GF-D8 (cell line): ENCODE data around the gene FREM1.

Experiments used
- DNase-seq: peaks from one replicate; lab custom pipeline; 2025; lab: John Stamatoyannopoulos, UW

The FREM1 gene

GRCh38 chr9:14814249-14814628, 96.0 kb downstream of the FREM1 start:
- no peak for DNase-seq

GRCh38 chr9:14813336-14814248, 96.6 kb downstream of the FREM1 start:
- DNase-seq: no peak

GRCh38 chr9:14812806-14813205, 97.4 kb downstream of the FREM1 start:
- no peak for DNase-seq

GRCh38 chr9:14811844-14812243, 98.4 kb downstream of the FREM1 start:
- no peak for DNase-seq

GRCh38 chr9:14806941-14807520, 103.2 kb downstream of the FREM1 start:
- DNase-seq: no peak

GRCh38 chr9:14799030-14799429, 111.2 kb downstream of the FREM1 start:
- no peak for DNase-seq

- no peak for DNase-seq
Measured at GRCh38 chr9:14797435-14797834, 112.8 kb downstream of the FREM1 start.

- no peak for DNase-seq
Measured at GRCh38 chr9:14793389-14793788, 116.8 kb downstream of the FREM1 start.

GRCh38 chr9:14790628-14791027, 119.6 kb downstream of the FREM1 start:
- no peak for DNase-seq

GRCh38 chr9:14788846-14789245, 121.4 kb downstream of the FREM1 start:
- DNase-seq: no peak

- no peak for DNase-seq
Measured at GRCh38 chr9:14783358-14783757, 126.9 kb downstream of the FREM1 start.

GRCh38 chr9:14782286-14783051, 127.8 kb downstream of the FREM1 start:
- DNase-seq: no peak

GRCh38 chr9:14780693-14781092, 129.5 kb downstream of the FREM1 start:
- DNase-seq: no peak

GRCh38 chr9:14780251-14780650, 130.0 kb downstream of the FREM1 start:
- no peak for DNase-seq

GRCh38 chr9:14779566-14780022, 130.6 kb downstream of the FREM1 start:
- no peak for DNase-seq

GRCh38 chr9:14778565-14778964, 131.7 kb downstream of the FREM1 start:
- DNase-seq: no peak

GRCh38 chr9:14775917-14776316, 134.3 kb downstream of the FREM1 start:
- DNase-seq: no peak

GRCh38 chr9:14770592-14770991, 139.6 kb downstream of the FREM1 start:
- no peak for DNase-seq

GRCh38 chr9:14769230-14769571, 141.0 kb downstream of the FREM1 start:
- peak; percentile 11 for DNase-seq

GRCh38 chr9:14768405-14769229, 141.6 kb downstream of the FREM1 start:
- DNase-seq: peak; percentile 2

GRCh38 chr9:14766299-14766698, 143.9 kb downstream of the FREM1 start:
- DNase-seq: no peak

GRCh38 chr9:14761584-14761983, 148.6 kb downstream of the FREM1 start:
- DNase-seq: no peak
